Stimulated activated CD4-positive, alpha-beta T cell treated with anti-CD3 and anti-CD28 coated beads, Interleukin-2, amount 100 ng/mL, for 4 hours (primary cell): Measurements from ENCODE around the gene VPS13C.
"Not testable (repeated sequence)": the region's sequence is repeated elsewhere in the genome, so short reads cannot be mapped to it uniquely, and the experiment has no call there.

ENCODE experiments used
- DNase-seq: peaks from one replicate; pipeline ENCODE4 v3.0.0-alpha.2; 2020; ENCODE audit warnings: low read depth

VPS13C gene

GRCh38 chr15:62075595-62076277, 15.5 kb upstream of the VPS13C start:
- no peak for DNase-seq

- DNase-seq, result no peak
These were observed 11.6 kb upstream of the VPS13C start for GRCh38 chr15:62071711-62072308.

GRCh38 chr15:62069551-62069950, 9.3 kb upstream of the VPS13C start:
- DNase-seq, result no peak

GRCh38 chr15:62068810-62069167, 8.5 kb upstream of the VPS13C start:
- DNase-seq, result no peak

- DNase-seq, result no peak
These were observed 8.0 kb upstream of the VPS13C start for GRCh38 chr15:62068071-62068809.

- DNase-seq, result peak; percentile 11
These were observed 7.3 kb upstream of the VPS13C start for GRCh38 chr15:62067448-62068044.

- DNase-seq, result peak; percentile 44
These were observed 6.6 kb upstream of the VPS13C start, which contains the start of gene C2CD4A for GRCh38 chr15:62066663-62067447. Gene C2CD4A, plus strand, starts transcription at chr15:62066977. Its CDS starts 637 bp downstream, at chr15:62067614.

GRCh38 chr15:62063825-62064635, 3.8 kb upstream of the VPS13C start:
- no peak for DNase-seq

GRCh38 chr15:62060896-62061280, 641 bp upstream of the VPS13C start:
- DNase-seq, result peak; percentile 3

- DNase-seq, result peak; percentile 43
These were observed 483 bp downstream of the VPS13C start for GRCh38 chr15:62059816-62060112.

- DNase-seq, result no peak
These were observed 985 bp downstream of the VPS13C start for GRCh38 chr15:62059108-62059815.

- no peak for DNase-seq
These were observed 1.8 kb downstream of the VPS13C start for GRCh38 chr15:62058327-62059028.

- DNase-seq, result no peak
These were observed 2.8 kb downstream of the VPS13C start for GRCh38 chr15:62057341-62057980.

- DNase-seq, result no peak
These were observed 5.3 kb downstream of the VPS13C start for GRCh38 chr15:62054979-62055378.

- DNase-seq, result no peak
These were observed 6.7 kb downstream of the VPS13C start for GRCh38 chr15:62053439-62054085.

GRCh38 chr15:62052713-62053112, 7.5 kb downstream of the VPS13C start:
- no peak for DNase-seq

GRCh38 chr15:62051166-62051565, 9.1 kb downstream of the VPS13C start:
- DNase-seq, result no peak

- DNase-seq, result no peak
These were observed 10.1 kb downstream of the VPS13C start for GRCh38 chr15:62050115-62050514.

- DNase-seq, result not testable (repeated sequence)
These were observed 12.0 kb downstream of the VPS13C start for GRCh38 chr15:62048254-62048653.
